Fibroblast of skin of abdomen (primary cell): ENCODE results near the gene DYTN.

Source experiments
- DNase-seq: peaks from one replicate; pipeline ENCODE4 v3.0.0-alpha.2; 2013

DYTN gene

DNA sequence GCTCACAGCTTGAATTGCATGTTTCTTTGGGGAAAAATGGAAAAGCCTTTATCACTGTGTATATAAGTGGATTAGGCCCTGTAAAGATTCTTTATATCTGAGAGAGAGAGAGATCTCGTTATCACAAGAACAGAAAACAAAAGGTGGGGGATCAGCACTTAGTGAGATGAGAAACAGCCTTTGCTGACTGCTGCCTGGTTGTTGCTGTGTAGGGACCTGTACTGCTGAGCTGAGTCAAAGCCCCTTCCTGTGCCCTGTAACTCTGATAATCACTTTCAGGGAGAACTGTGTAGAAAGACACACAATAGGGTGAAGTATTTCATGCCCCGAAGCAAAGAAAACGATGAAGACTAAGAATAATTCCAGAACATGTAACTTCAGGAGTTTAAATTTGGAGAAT, 106.5 kb downstream of the DYTN start:
- DNase-seq, result no peak

DNA sequence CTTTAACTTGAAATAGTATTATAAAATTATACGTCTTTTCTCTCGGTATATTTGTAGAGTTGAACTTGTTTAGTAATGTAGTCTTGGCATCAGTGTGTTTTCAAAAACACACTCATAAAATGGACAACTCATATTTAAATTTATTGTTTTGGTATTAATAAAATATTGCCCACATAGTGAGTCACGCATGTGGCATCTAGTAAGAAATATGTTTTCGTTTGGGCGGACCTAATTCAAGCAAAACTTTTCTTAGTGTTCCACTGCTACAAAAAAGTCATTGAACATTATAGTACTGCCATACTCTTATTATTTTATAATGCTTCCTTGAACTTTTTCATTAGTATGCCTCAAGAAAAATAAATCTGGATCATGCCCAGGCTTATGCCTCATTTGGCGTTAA, 107.0 kb downstream of the DYTN start:
- no peak for DNase-seq

DNA sequence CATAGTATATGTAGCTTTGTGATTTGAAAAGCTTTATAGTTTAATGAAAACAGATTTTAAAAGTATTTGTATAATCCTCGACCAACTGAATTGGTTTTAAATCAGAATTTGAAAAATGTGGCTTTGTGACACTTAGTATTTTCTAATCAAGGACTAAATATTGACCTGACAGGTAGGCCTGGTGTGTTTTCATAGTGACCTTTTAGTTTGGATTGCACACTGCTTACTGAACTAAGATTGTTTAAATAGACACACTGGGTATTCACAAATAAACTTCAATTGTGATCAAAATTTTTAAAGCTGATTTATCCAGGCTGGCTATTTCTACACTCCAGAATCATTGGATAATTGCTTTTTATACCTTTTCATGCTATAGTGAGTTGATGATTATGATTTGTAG, 107.7 kb downstream of the DYTN start:
- no peak for DNase-seq

DNA sequence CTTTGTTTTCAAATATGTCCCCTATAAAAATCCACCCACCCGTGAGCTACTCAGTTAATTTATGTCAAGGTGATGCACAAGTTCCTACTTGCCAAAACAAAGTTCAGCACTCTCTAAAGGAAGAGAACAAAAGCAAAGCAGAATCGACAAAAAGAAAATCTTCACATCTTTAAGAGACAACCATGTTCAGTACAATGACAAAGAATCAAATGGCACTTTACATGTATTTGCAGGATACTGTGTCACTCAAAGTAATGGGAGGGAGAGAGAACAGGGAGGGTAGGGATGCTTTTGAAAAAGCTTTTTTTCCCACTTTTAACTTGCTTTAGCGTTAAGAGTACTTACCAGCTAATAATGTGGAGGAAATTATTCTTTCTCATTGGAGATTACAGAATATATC, 115.0 kb downstream of the DYTN start:
- no peak for DNase-seq
